ENCODE results near the gene HEMK1.

The HEMK1 gene

GRCh38 chr3:50549226-50549625 lies 20.1 kb upstream of the HEMK1 start:
- H3K79me2 ChIP-seq (ENCODE audit: insufficient read depth, low read length) = no peaks in the 10 kb centered on the region
- TF ChIP-seq CTCF (conservative IDR thresholded peaks at IDR 0.05; ENCODE audit: low read length) (no peak), EZH2phosphoT487 (IDR thresholded peaks at IDR 0.05; ENCODE audit: borderline replicate concordance) (no peak)
- no peaks in the 10 kb centered on the region for H3K9me3 ChIP-seq (ENCODE audit: insufficient read depth, low read depth, low read length)
- H3K9me2 ChIP-seq (replicated peaks; ENCODE audit: low read depth, low read length) = no peaks in the 10 kb centered on the region
- no peak overlapping the region for H3K9ac ChIP-seq (ENCODE audit: low read depth, low read length, poor library complexity, severe bottlenecking)
- H3K36me3 ChIP-seq (ENCODE audit: insufficient read depth, low read length) = no peaks in the 10 kb centered on the region
- no peak overlapping the region for H3K4me3 ChIP-seq (ENCODE audit: low read length, poor library complexity, severe bottlenecking)
- H3K4me2 ChIP-seq (ENCODE audit: low read depth, low read length, poor library complexity, severe bottlenecking) = no peak overlapping the region
- no peaks in the 10 kb centered on the region for H3F3A ChIP-seq (ENCODE audit: low read depth)
- H2AFZ ChIP-seq (ENCODE audit: low read length) = no peak overlapping the region
- no peaks in the 10 kb centered on the region for H4K20me1 ChIP-seq (ENCODE audit: insufficient read depth, low read length, poor library complexity, severe bottlenecking)
- no peaks in the 10 kb centered on the region for H3K4me1 ChIP-seq (ENCODE audit: insufficient read depth, low read length, poor library complexity, severe bottlenecking)
- no peaks in the 10 kb centered on the region for H3K27me3 ChIP-seq (ENCODE audit: insufficient read depth, low read length, poor library complexity, severe bottlenecking)

GRCh38 chr3:50550079-50550736 lies 19.1 kb upstream of the HEMK1 start:
- H3K4me3 ChIP-seq (ENCODE audit: low read length, poor library complexity, severe bottlenecking) = no peak overlapping the region
- no peak overlapping the region for H3K4me2 ChIP-seq (ENCODE audit: low read depth, low read length, poor library complexity, severe bottlenecking)
- no peaks in the 10 kb centered on the region for H3K4me1 ChIP-seq (ENCODE audit: insufficient read depth, low read length, poor library complexity, severe bottlenecking)
- no peaks in the 10 kb centered on the region for H3F3A ChIP-seq (ENCODE audit: low read depth)
- no peaks in the 10 kb centered on the region for H3K79me2 ChIP-seq (ENCODE audit: insufficient read depth, low read length)
- H3K9me2 ChIP-seq (replicated peaks; ENCODE audit: low read depth, low read length) = no peaks in the 10 kb centered on the region
- no peaks in the 10 kb centered on the region for H3K9me3 ChIP-seq (ENCODE audit: insufficient read depth, low read depth, low read length)
- no peaks in the 10 kb centered on the region for H4K20me1 ChIP-seq (ENCODE audit: insufficient read depth, low read length, poor library complexity, severe bottlenecking)
- H3K36me3 ChIP-seq (ENCODE audit: insufficient read depth, low read length) = no peaks in the 10 kb centered on the region
- H3K9ac ChIP-seq (ENCODE audit: low read depth, low read length, poor library complexity, severe bottlenecking) = no peak overlapping the region
- TF ChIP-seq EZH2phosphoT487 (IDR thresholded peaks at IDR 0.05; ENCODE audit: borderline replicate concordance) = no peak
- TF ChIP-seq CTCF (conservative IDR thresholded peaks at IDR 0.05; ENCODE audit: low read length) = peak; percentile 56
- H3K27me3 ChIP-seq (ENCODE audit: insufficient read depth, low read length, poor library complexity, severe bottlenecking) = no peaks in the 10 kb centered on the region
- H2AFZ ChIP-seq (ENCODE audit: low read length) = no peak overlapping the region

GRCh38 chr3:50551054-50551659 lies 18.2 kb upstream of the HEMK1 start:
- H4K20me1 ChIP-seq (ENCODE audit: insufficient read depth, low read length, poor library complexity, severe bottlenecking) = no peaks in the 10 kb centered on the region
- H3K9ac ChIP-seq (ENCODE audit: low read depth, low read length, poor library complexity, severe bottlenecking) = no peak overlapping the region
- no peak overlapping the region for H2AFZ ChIP-seq (ENCODE audit: low read length)
- no peak overlapping the region for H3K4me2 ChIP-seq (ENCODE audit: low read depth, low read length, poor library complexity, severe bottlenecking)
- no peaks in the 10 kb centered on the region for H3K9me3 ChIP-seq (ENCODE audit: insufficient read depth, low read depth, low read length)
- H3K79me2 ChIP-seq (ENCODE audit: insufficient read depth, low read length) = no peaks in the 10 kb centered on the region
- H3K27me3 ChIP-seq (ENCODE audit: insufficient read depth, low read length, poor library complexity, severe bottlenecking) = no peaks in the 10 kb centered on the region
- no peaks in the 10 kb centered on the region for H3K4me1 ChIP-seq (ENCODE audit: insufficient read depth, low read length, poor library complexity, severe bottlenecking)
- no peak overlapping the region for H3K4me3 ChIP-seq (ENCODE audit: low read length, poor library complexity, severe bottlenecking)
- H3K9me2 ChIP-seq (replicated peaks; ENCODE audit: low read depth, low read length) = no peaks in the 10 kb centered on the region
- H3F3A ChIP-seq (ENCODE audit: low read depth) = no peaks in the 10 kb centered on the region
- no peak for TF ChIP-seq EZH2phosphoT487 (IDR thresholded peaks at IDR 0.05; ENCODE audit: borderline replicate concordance)
- TF ChIP-seq CTCF (conservative IDR thresholded peaks at IDR 0.05; ENCODE audit: low read length) = no peak
- no peaks in the 10 kb centered on the region for H3K36me3 ChIP-seq (ENCODE audit: insufficient read depth, low read length)

Measured in Loucy (cell line).